Nephron progenitor cell (in vitro differentiated cells): ENCODE measurements around the gene EPB42.

ENCODE experiments used
- DNase-seq: peaks from one replicate; pipeline ENCODE4 v3.0.0; 2021
- H3K27ac Mint-ChIP-seq: 2 replicates; pipeline ENCODE4 v1.8.0; 2021; ENCODE audit warnings: mild to moderate bottlenecking, moderate library complexity, mixed read lengths
- H3K27me3 Mint-ChIP-seq: 2 replicates; pipeline ENCODE4 v1.8.0; 2021; ENCODE audit warnings: mild to moderate bottlenecking, low read depth, mixed read lengths; ENCODE audit not compliant: poor library complexity
- H3K36me3 Mint-ChIP-seq: 2 replicates; pipeline ENCODE4 v1.8.0; 2021; ENCODE audit warnings: low read depth, mixed read lengths
- H3K4me1 Mint-ChIP-seq: 2 replicates; pipeline ENCODE4 v1.8.0; 2021; ENCODE audit warnings: mixed read lengths
- H3K4me3 Mint-ChIP-seq: 2 replicates; pipeline ENCODE4 v1.8.0; 2021; ENCODE audit warnings: mild to moderate bottlenecking, moderate library complexity, mixed read lengths
- H3K9me3 Mint-ChIP-seq: 2 replicates; pipeline ENCODE4 v1.8.0; 2021; ENCODE audit warnings: mild to moderate bottlenecking, moderate library complexity, mixed read lengths
- TF ChIP-seq, protein P1 (sequence below): fragments of 200-600 bp; sonication (generic); IDR thresholded peaks from 2 replicates; pipeline ENCODE4 v1.5.0; 2021; ENCODE audit warnings: antibody characterized with exemption

The EPB42 gene

DNA sequence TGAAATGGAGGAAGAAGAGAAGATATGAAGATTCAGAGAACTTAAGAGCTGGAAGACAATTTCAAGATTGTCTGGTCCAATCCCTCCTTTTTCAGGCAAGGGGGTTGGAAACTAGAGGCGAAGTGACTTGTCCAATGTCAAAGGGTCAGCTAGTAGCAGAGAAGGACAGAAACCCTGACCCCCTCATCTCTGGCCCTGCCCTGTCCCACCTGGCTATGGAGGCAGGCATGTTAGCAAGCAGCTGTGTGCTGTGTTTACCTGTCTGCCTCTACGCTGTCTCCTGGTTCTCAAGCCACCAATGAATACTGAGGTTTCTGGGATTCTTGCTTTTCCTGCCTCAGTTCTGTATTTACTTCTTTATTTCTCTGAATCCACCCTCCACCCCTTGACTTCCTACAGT is 45.6 kb upstream of the EPB42 start:
- Mint-ChIP-seq H3K4me1 (no peaks in the 10 kb centered on the region), H3K36me3 (no peaks in the 10 kb centered on the region), H3K27me3 (peaks cover 65% of the 10 kb centered on the region), H3K27ac (no peak overlapping the region), H3K4me3 (no peak overlapping the region), H3K9me3 (no peaks in the 10 kb centered on the region)
- no peak for DNase-seq
- TF ChIP-seq, protein P1, sequence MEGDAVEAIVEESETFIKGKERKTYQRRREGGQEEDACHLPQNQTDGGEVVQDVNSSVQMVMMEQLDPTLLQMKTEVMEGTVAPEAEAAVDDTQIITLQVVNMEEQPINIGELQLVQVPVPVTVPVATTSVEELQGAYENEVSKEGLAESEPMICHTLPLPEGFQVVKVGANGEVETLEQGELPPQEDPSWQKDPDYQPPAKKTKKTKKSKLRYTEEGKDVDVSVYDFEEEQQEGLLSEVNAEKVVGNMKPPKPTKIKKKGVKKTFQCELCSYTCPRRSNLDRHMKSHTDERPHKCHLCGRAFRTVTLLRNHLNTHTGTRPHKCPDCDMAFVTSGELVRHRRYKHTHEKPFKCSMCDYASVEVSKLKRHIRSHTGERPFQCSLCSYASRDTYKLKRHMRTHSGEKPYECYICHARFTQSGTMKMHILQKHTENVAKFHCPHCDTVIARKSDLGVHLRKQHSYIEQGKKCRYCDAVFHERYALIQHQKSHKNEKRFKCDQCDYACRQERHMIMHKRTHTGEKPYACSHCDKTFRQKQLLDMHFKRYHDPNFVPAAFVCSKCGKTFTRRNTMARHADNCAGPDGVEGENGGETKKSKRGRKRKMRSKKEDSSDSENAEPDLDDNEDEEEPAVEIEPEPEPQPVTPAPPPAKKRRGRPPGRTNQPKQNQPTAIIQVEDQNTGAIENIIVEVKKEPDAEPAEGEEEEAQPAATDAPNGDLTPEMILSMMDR: no peak

DNA sequence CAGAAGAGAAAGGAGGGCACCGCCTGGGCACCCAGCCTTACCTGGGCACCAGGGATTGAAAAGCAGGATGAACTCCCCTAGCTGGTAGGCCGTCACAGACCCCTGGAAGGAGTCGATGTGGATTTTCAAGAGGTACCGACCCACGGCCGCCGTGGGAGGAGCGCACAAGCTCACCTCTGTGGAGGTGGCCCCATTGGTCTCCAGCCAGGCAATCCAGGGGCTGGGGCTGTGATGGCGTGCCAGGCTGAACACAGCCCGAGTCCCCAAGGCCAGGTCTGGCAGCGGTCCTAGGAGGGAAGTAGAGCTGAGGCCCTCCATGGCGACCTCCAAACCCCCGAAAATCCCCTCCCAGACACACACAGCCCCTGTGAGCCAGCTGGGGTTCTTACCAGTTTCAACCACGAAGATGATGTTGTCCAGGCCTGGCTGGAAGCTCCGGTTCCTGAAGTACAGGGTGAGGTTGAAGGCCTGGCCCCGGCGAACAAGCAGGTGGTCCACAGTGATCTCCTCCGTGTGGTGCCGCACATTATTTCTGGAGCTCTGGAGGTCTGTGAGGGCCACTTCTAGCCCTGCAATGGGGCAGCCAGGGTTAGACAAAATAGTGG is 39.3 kb upstream of the EPB42 start:
- H3K4me1 Mint-ChIP-seq: no peaks in the 10 kb centered on the region
- no peak for DNase-seq
- TF ChIP-seq, protein P1: no peak
- peaks cover 39% of the 10 kb centered on the region for H3K27me3 Mint-ChIP-seq
- no peak overlapping the region for H3K4me3 Mint-ChIP-seq
- no peaks in the 10 kb centered on the region for H3K36me3 Mint-ChIP-seq
- no peaks in the 10 kb centered on the region for H3K9me3 Mint-ChIP-seq
- H3K27ac Mint-ChIP-seq: no peak overlapping the region

DNA sequence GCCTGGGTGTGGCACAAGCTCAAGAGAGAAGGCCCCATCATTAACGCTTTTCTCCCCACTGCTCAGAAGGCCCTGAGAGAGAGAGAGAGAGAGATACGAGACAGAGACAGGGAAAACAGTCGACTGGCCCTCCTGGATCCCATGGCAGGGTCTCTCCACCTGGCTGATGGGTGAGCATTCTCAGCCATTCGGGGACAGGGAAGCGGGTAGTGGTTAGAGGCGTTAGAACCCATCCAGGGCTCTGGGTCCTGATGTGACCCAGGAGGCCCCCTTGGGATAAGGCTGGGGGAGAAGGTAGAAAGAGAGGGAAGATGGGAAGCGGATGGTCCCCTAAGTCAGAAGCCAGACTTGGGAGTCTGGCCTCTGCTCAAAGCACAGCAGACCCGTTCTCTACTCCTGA is 38.0 kb upstream of the EPB42 start:
- Mint-ChIP-seq H3K36me3 (no peaks in the 10 kb centered on the region), H3K27ac (no peak overlapping the region), H3K9me3 (no peaks in the 10 kb centered on the region), H3K4me1 (no peaks in the 10 kb centered on the region), H3K4me3 (no peak overlapping the region), H3K27me3 (peaks cover 37% of the 10 kb centered on the region)
- no peak for DNase-seq
- TF ChIP-seq, protein P1: no peak

DNA sequence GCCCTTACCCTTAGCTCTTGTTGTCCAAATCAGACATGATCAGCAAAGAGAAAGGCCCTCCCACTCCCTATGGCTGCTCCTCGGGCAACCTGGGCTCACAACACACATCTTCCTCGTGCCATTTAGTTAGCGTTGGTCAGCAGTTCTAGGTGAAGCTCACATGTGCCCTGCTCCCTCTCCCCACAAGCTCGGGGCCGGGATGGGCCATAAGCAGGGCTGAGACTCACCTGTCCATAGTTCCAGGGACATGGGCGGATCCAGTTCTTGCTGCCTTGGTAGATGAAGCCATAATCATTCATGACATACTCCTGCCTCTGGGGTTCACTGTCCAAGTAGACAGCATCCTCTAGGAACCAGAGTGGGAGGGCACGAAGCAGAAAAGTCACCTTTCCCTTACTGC is 35.5 kb upstream of the EPB42 start:
- H3K36me3 Mint-ChIP-seq: no peaks in the 10 kb centered on the region
- H3K27me3 Mint-ChIP-seq: peaks cover 33% of the 10 kb centered on the region
- DNase-seq: no peak
- H3K4me1 Mint-ChIP-seq: no peaks in the 10 kb centered on the region
- no peak overlapping the region for H3K27ac Mint-ChIP-seq
- H3K9me3 Mint-ChIP-seq: no peaks in the 10 kb centered on the region
- TF ChIP-seq, protein P1: no peak
- H3K4me3 Mint-ChIP-seq: no peak overlapping the region

DNA sequence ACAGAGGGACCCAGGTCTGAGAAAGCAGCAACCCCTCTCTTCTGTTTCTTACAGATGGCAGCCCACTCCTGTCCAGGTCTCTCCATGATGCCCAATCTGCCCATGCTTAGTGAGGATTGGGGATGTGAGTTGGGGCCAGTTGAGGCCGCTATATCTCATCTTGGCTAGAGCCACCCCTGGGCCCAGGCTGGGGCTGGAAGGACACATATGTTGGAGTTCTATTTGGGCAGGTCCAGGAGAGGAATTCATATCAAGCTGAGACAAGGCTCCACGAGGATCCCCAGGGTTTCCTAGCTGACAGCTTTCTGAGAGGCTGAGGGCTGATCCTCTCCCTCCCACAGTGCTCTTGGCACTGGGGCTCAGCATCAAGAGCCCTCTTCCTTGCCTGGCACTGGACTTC is 34.6 kb upstream of the EPB42 start:
- TF ChIP-seq, protein P1: no peak
- Mint-ChIP-seq H3K27me3 (peaks cover 28% of the 10 kb centered on the region), H3K9me3 (no peaks in the 10 kb centered on the region), H3K27ac (no peak overlapping the region), H3K36me3 (no peaks in the 10 kb centered on the region), H3K4me3 (no peak overlapping the region), H3K4me1 (no peaks in the 10 kb centered on the region)
- DNase-seq: no peak
